Amniotic stem cell (primary cell): Measurements from ENCODE around the gene TRIM9.

Experiments used
- DNase-seq: peaks from one replicate; lab custom pipeline; 2025; lab: John Stamatoyannopoulos, UW

The TRIM9 gene

DNA sequence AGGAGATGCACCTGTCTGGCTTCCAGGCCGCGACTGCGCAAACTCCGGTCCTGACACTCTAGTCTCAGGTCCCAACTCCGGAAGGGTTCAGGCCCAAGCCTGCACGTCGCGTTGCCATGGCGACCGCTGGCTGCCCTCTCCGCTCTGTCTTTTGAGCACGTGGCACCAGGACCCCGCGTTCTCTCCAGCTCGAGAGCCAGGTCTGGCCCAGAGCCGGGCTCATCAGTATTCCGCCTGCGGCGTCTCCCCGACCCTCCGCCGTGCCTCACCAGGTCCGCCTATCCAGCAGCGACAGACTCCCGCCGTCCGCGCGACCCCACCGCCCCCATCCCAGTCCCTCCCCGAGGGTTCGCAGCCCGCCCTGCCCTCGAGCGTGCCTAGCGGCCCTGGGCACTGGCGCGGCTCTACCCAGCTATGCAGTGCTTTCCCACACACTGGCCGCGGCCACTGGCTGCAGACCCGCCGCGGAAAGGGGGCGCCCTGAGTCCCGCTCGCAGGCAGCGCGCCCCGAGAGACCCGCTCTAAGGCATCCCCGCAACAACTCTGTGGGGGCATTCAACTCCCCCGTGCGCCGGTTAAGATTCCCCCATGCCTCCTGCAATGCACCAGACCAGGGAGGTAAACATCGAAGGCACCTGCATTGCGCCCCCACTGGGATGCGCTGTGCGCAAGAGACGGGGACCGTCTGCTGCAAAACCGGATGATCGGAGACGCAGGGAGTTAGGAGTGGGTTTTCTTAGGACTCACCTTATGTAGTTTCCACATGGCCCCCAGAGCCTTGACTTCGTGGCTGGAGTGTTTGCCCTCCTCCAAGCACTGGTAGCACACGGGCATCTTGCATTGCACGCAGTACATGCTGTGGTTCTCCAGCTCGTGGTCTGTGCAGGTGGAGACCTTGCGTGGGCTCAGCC lies 1.3 kb downstream of the TRIM9 start:
- no peak for DNase-seq

- DNase-seq = no peak
Observed at GRCh38 chr14:51092965-51093364, 1.9 kb downstream of the TRIM9 start.

GRCh38 chr14:51089278-51089677 lies 5.6 kb downstream of the TRIM9 start:
- no peak for DNase-seq

DNA sequence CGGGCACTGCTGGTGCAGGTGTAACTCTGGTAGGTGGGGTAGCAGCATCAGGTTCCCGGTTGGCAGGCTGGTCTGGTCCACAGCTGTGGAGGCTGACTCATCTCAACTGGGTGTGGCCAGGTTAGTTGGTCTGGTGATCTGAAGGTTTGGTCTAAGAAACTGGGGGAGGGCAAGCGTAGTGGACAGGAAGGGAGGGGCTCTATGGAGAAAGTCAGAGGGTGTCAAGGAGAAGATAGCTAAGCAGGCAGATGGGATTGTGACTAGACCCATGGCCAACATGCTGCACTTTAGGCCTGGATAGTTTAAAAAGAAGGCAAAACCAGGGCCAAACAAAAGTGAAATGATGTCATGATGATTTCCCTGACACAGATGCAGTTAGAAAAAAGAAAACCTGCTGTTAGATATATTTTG lies 7.9 kb downstream of the TRIM9 start:
- DNase-seq = no peak

DNA sequence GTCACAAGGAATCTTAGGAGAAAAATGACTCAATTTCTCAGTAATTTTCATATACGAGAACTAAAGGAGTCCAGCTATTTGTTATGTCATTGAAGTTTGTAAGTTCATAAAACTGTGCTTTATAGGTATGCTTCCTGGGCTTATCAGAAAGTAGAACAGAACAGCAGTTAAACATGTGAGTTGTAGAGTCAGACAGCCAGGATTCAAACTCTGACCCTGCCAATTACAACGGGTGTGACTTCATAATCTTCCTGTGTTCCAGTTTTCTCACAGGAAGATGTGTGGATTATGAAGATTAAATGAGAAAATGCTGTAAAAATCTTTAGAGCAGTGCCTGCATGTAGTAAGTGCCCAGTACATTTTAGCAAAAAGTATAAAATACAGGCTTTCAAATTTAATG lies 8.9 kb downstream of the TRIM9 start:
- no peak for DNase-seq

DNA sequence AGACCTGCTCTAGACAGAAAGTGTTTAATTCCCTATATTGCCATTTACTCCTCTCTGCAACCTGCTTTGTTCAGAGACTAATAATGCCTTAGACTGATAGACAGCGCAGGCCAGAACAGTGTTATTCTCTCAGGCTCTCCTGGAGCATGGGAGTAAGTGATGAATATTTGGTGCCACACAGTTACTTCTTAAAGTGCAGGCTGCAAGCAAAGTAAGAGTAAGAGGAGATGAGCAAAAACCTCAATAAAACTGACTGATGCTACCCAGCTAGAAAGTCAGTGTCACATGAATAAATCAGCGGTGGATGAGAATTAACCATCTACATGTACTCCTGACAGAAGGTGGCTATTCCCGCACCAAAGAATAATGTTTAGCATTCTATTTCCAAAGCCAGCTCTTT lies 9.9 kb downstream of the TRIM9 start:
- no peak for DNase-seq

- no peak for DNase-seq
Observed at GRCh38 chr14:51084507-51084906, 10.4 kb downstream of the TRIM9 start.

DNA sequence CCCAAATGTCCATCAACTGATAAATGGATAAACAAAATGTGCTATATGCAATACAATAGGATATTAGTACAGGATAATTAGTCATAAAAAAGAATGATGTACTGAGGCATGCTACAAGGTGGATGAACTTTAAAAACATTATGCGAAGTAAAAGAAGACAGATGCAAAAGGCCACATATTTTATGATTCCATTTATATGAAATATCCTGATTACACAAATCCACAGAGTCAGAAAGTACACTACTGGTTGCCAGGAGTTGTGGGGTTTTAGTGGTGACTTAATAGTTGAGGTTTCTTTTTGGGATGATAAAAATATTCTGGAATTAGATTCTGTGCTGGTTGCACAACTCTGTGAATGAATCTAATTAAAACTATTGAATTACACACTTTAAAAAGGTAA lies 12.6 kb downstream of the TRIM9 start:
- no peak for DNase-seq

DNA sequence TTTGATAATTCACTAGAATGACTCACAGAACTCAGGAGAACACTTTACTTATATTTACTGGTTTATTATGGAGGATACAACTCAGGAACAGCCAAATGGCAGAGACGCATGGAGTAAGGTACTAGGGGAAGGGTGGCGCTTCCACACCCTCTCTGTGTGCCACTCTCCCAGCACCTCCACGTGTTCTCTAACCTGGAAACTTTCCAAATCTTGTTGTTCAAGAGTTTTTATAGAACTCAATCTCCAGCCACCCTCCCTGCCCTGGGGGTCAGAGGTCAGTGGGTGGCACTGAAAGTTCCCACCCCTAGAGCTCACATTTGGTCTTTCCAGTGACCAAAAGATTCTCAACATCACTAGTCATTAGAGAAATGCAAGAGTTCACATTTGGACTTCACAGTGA lies 13.2 kb downstream of the TRIM9 start:
- DNase-seq = no peak

DNA sequence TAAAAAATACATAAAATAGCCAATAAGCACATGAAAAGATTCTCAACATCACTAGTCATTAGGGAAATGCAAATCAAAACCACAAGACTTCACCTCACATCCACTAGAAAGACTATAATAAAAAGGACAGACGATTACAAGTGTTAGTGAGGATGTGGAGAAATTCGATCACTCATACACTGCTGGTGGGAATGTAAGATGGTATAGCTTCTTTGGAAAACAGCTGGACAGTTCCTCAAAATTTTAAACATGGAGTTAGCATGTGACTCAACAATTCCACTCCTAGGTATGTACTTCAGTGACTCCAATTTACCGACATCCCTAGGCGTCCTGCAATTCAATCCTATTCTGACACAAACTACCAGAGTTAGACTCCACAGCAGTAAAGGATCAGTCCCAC lies 13.7 kb downstream of the TRIM9 start:
- no peak for DNase-seq

- no peak for DNase-seq
Observed at GRCh38 chr14:51080645-51081044, 14.3 kb downstream of the TRIM9 start.

DNA sequence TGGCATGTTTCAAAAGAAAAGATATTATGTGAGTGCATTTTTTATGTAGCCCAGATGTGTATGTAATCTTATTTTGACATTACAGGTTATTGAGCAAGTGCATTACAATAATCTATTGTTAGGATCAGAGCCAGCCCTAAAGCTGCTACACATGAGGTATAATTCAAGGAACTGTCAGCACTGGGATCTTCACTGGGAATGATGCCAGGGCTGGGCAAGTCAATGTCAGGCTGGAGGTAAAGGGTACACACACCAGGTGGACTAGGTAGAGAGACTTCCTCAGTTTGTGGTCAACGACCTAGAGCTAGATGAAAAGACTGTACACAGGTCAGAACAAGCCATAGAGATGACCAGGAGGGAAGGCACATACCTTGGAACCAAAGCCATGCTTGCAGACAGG lies 15.4 kb downstream of the TRIM9 start:
- no peak for DNase-seq

GRCh38 chr14:51079085-51079484 lies 15.8 kb downstream of the TRIM9 start:
- DNase-seq = no peak

GRCh38 chr14:51074701-51075385 lies 20.1 kb downstream of the TRIM9 start:
- DNase-seq = no peak

DNA sequence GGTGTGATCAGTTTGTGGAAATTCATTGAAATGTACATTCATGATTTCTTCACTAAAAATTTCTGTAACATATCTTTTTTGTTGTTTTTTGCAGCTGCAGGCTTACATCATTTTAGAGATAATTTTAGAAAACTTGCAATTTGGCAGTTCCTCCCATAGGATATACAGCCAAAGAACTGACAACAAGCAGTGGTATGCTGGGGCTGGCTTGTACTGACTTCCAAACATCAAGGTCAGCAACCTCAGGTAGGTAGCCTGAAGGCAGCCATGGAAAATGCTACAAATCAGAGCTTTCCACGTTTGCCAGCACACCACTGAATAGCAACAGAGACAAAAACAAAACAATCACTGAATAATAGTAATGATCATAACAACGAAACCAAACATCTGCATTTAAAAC lies 21.2 kb downstream of the TRIM9 start:
- no peak for DNase-seq

DNA sequence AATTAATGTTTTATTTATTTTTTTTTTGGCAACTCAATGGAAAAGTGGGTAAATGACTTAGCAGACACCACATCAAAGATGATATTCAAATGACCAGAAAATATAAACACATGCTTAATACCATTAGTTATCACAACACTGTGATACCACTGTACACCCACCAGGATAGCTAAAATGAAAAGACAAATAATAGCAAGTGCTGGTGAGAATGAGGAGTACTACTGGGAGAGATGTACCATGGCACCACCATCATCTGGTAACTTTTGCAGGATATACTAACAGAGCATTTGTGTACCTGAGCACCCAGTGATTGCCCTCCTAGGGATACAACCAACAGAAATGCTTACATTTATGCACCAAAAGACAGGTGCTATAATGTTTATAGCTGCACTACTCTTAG lies 21.9 kb downstream of the TRIM9 start:
- DNase-seq = no peak

DNA sequence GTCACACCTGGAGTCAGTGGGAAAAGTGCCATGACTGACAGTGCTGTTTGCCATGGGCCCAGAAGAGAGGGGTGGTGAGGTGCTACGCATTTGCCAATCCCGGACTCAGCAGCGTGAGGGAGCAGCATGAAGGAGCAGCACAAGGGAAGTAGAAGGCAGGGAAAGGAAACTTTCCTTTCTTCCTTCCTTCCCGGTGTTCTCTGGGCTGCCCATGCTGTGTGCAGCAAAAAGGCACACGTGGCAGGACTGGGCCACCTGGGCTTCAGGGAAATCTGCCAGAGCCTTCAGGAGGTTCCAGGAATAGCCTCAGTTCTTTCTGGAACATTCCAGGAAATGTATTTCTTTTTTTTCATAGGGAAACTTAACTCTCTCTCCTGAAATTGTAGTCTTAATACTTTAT lies 23.0 kb downstream of the TRIM9 start:
- DNase-seq = no peak

- no peak for DNase-seq
Observed at GRCh38 chr14:51070726-51071125, 24.2 kb downstream of the TRIM9 start.

DNA sequence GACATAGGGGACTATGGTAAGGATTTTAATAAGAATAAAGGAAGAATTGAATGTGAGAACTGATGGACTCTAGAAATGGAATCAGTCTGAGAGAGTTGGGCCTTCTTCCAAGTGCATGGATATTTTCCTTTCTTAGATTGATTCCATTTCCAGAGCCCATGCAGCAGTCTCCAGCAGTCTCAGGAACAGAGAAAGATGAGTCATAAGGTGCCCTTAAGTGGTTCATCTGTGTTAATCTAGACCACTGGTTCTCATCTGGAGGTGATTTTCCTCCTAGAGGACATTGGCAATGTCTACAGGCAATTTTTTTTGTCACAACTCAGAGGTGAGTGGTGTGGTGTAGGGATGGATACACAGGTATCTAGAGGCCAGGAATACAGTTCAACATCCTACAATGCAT lies 25.9 kb downstream of the TRIM9 start:
- no peak for DNase-seq

DNA sequence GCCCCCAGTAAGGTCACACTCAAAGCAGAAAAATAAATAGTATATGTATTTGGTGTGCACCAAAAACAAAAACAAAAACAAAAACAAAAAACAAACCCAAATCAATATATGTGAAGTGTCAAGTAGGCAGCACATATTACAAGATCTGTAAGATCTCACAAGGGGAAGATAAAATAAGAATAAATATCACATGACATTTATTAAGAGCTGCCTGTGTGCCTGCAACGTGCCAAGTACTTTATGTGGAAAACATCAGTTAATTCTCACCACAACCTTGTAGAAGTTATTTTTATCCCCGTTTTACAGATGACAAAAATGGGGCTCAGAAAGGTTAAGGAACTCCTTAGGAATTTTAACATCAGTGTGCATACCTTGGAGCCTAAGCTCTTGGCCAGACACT lies 26.6 kb downstream of the TRIM9 start:
- DNase-seq = no peak

GRCh38 chr14:51067295-51067694 lies 27.6 kb downstream of the TRIM9 start:
- DNase-seq = no peak

- no peak for DNase-seq
Observed at GRCh38 chr14:51066576-51066975, 28.3 kb downstream of the TRIM9 start.

GRCh38 chr14:51059032-51059431 lies 35.9 kb downstream of the TRIM9 start:
- DNase-seq = no peak

DNA sequence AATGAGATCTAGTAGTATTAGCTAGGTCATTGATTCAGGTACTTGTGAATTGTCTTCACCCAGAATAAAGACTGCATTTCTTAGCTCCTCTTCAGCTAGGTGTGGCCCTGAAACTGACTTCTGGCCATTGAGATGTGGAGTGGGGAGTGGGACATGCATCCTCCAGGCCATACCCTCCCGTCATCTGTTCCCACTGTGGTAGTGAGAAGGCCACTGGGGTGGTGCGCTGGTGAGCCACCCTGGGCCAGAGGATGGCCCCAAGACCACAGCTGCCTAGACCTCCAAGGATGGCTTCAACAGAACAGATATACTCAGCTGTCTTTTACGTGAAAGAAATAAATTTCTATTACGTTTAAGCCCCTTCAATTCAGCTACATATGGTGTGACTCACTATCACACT lies 36.5 kb downstream of the TRIM9 start:
- DNase-seq = no peak
